HCT116 (cell line): Measurements from ENCODE around the gene ANO9. TPM values are rescaled to one million over a fixed set of nuclear protein-coding genes. Genes with fewer than 3 reads are reported as not detected.

Experiments used
- ATAC-seq: fragments of 200-7000 bp; cut with Tn5 transposase; 2 replicates; pipeline ENCODE4 v1.9.1; 2020; ENCODE audit warnings: mild to moderate bottlenecking, moderate library complexity
- BruUV-seq: library from RNA; stranded (reverse); fragments of 400-500 nt; replicated peaks from 2 replicates; lab custom pipeline; 2021; lab: Mats Ljungman, UMichigan
- CTCF ChIA-PET: fragments of 300-600 bp; sonication (Branson Sonifier 250); formaldehyde crosslinking; loops from one replicate; lab custom pipeline; 2021; ENCODE audit warnings: antibody characterized with exemption; lab: Charles Lee
- POLR2A ChIA-PET: fragments of 300-600, 350-600 bp; sonication (Branson Sonifier 250); formaldehyde crosslinking; loops from one replicate; lab custom pipeline; 2021; ENCODE audit warnings: antibody characterized with exemption; lab: Charles Lee
- RAD21 ChIA-PET, 2 experiments: fragments of 300-600 bp; sonication (Branson Sonifier 250); formaldehyde crosslinking; loops; one replicate each; lab custom pipeline; 2023; ENCODE audit warnings: low total read pairs in 2 of 2; ENCODE audit not compliant: uncharacterized antibody in 2 of 2, unreplicated experiment in 2 of 2, low non-redundant PET in 1 of 2; lab: Charles Lee
- DNase-seq: peaks from one replicate; pipeline ENCODE4 v3.0.0-alpha.2; 2010; ENCODE audit warnings: low read depth, low spot score
- H2AFZ ChIP-seq: fragments of 200-600 bp; shearing (Covaris generic), sonication (generic); 2 replicates; pipeline ENCODE4 v1.6.1; 2017; ENCODE audit warnings: low read depth, mixed run types, mixed read lengths, antibody characterized with exemption, low read length; ENCODE audit not compliant: poor library complexity, severe bottlenecking
- H3K27ac ChIP-seq: 2 replicates; pipeline ENCODE4 v1.5.1; 2012; ENCODE audit warnings: low read depth, low read length
- H3K27me3 ChIP-seq: fragments of 200-600 bp; sonication (generic); 2 replicates; pipeline ENCODE4 v1.6.1; 2016; ENCODE audit warnings: mixed run types, low read length, mixed read lengths; ENCODE audit not compliant: insufficient read depth
- H3K36me3 ChIP-seq, 2 experiments: fragments of 200-500 bp in 1 of 2; fragments of 200-600 bp in 1 of 2; sonication (Bioruptor generic) in 1 of 2; sonication (generic) in 1 of 2; 2 replicates each; pipeline versions ENCODE4 v1.5.1 to v1.6.1; 2014 to 2016; ENCODE audit warnings: low read length in 2 of 2, inconsistent platforms in 1 of 2, mixed read lengths in 1 of 2, mixed run types in 1 of 2; ENCODE audit not compliant: insufficient read depth in 2 of 2, control insufficient read depth in 1 of 2
- H3K4me1 ChIP-seq, 2 experiments: fragments of 200-600 bp in 1 of 2; sonication (generic) in 1 of 2; 2 replicates each; pipeline versions ENCODE4 v1.5.1 to v1.6.1; 2012 to 2017; ENCODE audit warnings: low read length in 2 of 2, inconsistent platforms in 1 of 2, mild to moderate bottlenecking in 1 of 2, mixed read lengths in 1 of 2, mixed run types in 1 of 2, moderate library complexity in 1 of 2; ENCODE audit not compliant: insufficient read depth in 2 of 2, control insufficient read depth in 1 of 2
- H3K4me2 ChIP-seq: fragments of 200-600 bp; sonication (generic); 2 replicates; pipeline ENCODE4 v1.6.1; 2017; ENCODE audit warnings: mixed run types, low read length, mixed read lengths
- H3K4me3 ChIP-seq, 2 experiments: fragments of 200-600 bp in 1 of 2; sonication (generic) in 1 of 2; replicated peaks in 1 of 2; 2 replicates each; pipeline ENCODE4 v1.5.1; 2011 to 2016; ENCODE audit warnings: low read length in 2 of 2, control low read depth in 1 of 2, low read depth in 1 of 2, mild to moderate bottlenecking in 1 of 2, mixed read lengths in 1 of 2, mixed run types in 1 of 2
- H3K79me2 ChIP-seq: fragments of 200-600 bp; sonication (generic); 2 replicates; pipeline ENCODE4 v1.6.1; 2017; ENCODE audit warnings: mild to moderate bottlenecking, mixed run types, low read length, moderate library complexity, mixed read lengths; ENCODE audit not compliant: insufficient read depth
- H3K9ac ChIP-seq: fragments of 200-600 bp; sonication (generic); 2 replicates; pipeline ENCODE4 v1.6.1; 2016; ENCODE audit warnings: low read length, mixed read lengths
- H3K9me2 ChIP-seq: fragments of 200-600 bp; sonication (generic), shearing (Covaris generic); 2 replicates; pipeline ENCODE4 v1.6.1; 2017; ENCODE audit warnings: mixed run types, mild to moderate bottlenecking, moderate library complexity; ENCODE audit not compliant: insufficient read depth
- H3K9me3 ChIP-seq, 2 experiments: fragments of 200-500 bp in 1 of 2; fragments of 200-600 bp in 1 of 2; sonication (Bioruptor generic) in 1 of 2; sonication (generic) in 1 of 2; 2 replicates each; pipeline ENCODE4 v1.6.1; 2014 to 2017; ENCODE audit warnings: low read length in 2 of 2, mixed read lengths in 2 of 2, inconsistent platforms in 1 of 2, low read depth in 1 of 2, mild to moderate bottlenecking in 1 of 2, mixed run types in 1 of 2, moderate library complexity in 1 of 2; ENCODE audit not compliant: control insufficient read depth in 1 of 2, insufficient read depth in 1 of 2
- H4K20me1 ChIP-seq: fragments of 200-600 bp; sonication (generic), shearing (Covaris generic); 2 replicates; pipeline ENCODE4 v1.6.1; 2017; ENCODE audit warnings: mixed run types, mild to moderate bottlenecking, moderate library complexity; ENCODE audit not compliant: insufficient read depth
- CBX3 ChIP-seq: IDR thresholded peaks from 2 replicates; pipeline ENCODE4 v1.6.1; 2012; ENCODE audit warnings: low read depth
- EGR1 ChIP-seq: IDR thresholded peaks from 2 replicates; pipeline ENCODE4 v1.6.1; 2012; ENCODE audit warnings: low read depth
- ELF1 ChIP-seq: IDR thresholded peaks from 2 replicates; pipeline ENCODE4 v1.6.1; 2012; ENCODE audit warnings: low read depth, borderline replicate concordance
- EZH2 ChIP-seq: fragments of 200-600 bp; sonication (generic); IDR thresholded peaks from 2 replicates; pipeline ENCODE4 v1.6.1; 2017; ENCODE audit warnings: antibody characterized with exemption, mixed run types
- EZH2phosphoT487 ChIP-seq: fragments of 200-600 bp; IDR thresholded peaks from 2 replicates; pipeline ENCODE4 v1.6.1; 2018; ENCODE audit warnings: antibody characterized with exemption, borderline replicate concordance
- POLR2A ChIP-seq: IDR thresholded peaks from 2 replicates; pipeline ENCODE4 v1.7.0; 2011; ENCODE audit warnings: borderline replicate concordance; ENCODE audit not compliant: insufficient read depth, insufficient read length; ENCODE audit errors: extremely low read depth
- RAD21 ChIP-seq: IDR thresholded peaks from 2 replicates; pipeline ENCODE4 v1.6.1; 2012; ENCODE audit warnings: low read depth, mild to moderate bottlenecking
- SIN3A ChIP-seq: IDR thresholded peaks from 2 replicates; pipeline ENCODE4 v1.6.1; 2012; ENCODE audit warnings: low read depth
- SP1 ChIP-seq: IDR thresholded peaks from 2 replicates; pipeline ENCODE4 v1.6.1; 2012; ENCODE audit warnings: low read depth
- SRF ChIP-seq: IDR thresholded peaks from 2 replicates; pipeline ENCODE4 v1.6.1; 2012; ENCODE audit warnings: low read depth
- YY1 ChIP-seq: IDR thresholded peaks from 2 replicates; pipeline ENCODE4 v1.6.1; 2011; ENCODE audit warnings: low read length, low read depth, moderate library complexity, mild to moderate bottlenecking; ENCODE audit not compliant: insufficient replicate concordance; ENCODE audit errors: extremely low read depth
- ZFX ChIP-seq: fragments of 450-650 bp; IDR thresholded peaks from 2 replicates; pipeline ENCODE4 v1.6.1; 2017
- ZNF274 ChIP-seq: fragments of 200-500 bp; sonication (Bioruptor generic); IDR thresholded peaks from 2 replicates; pipeline ENCODE4 v1.6.1; 2014; ENCODE audit warnings: mild to moderate bottlenecking, low read depth, low read length, inconsistent platforms
- intact Hi-C: fragments of 100-400 bp; cut with micrococcal nuclease; formaldehyde crosslinking; loops from 2 replicates; pipeline ENCODE4 v1.10.0; 2022
- total RNA-seq: library from RNA; stranded (reverse); gene quantifications from one replicate; pipeline ENCODE4 v1.2.1, GENCODE V29; 2021; ENCODE audit not compliant: unreplicated experiment
- TF ChIP-seq, protein P1 (sequence below): IDR thresholded peaks from 2 replicates; pipeline ENCODE4 v1.6.1; 2012; ENCODE audit warnings: low read depth
- TF ChIP-seq, protein P2 (sequence below): IDR thresholded peaks from 2 replicates; pipeline ENCODE4 v1.6.1; 2012
- TF ChIP-seq, protein P3 (sequence below), 3 experiments: fragments of 200-600 bp in 1 of 3; sonication (generic) in 1 of 3; IDR thresholded peaks in 2 of 3; conservative IDR thresholded peaks in 1 of 3; 2 replicates each; pipeline ENCODE4 v1.5.1; 2012 to 2017; ENCODE audit warnings: low read depth in 2 of 3, low read length in 2 of 3, antibody characterized with exemption in 1 of 3, borderline replicate concordance in 1 of 3, control low read depth in 1 of 3, mild to moderate bottlenecking in 1 of 3, mixed read lengths in 1 of 3, mixed run types in 1 of 3, moderate library complexity in 1 of 3; ENCODE audit not compliant: insufficient read depth in 1 of 3
- TF ChIP-seq, protein P4 (sequence below): IDR thresholded peaks from 2 replicates; pipeline ENCODE4 v1.6.1; 2012

Gene ANO9
- total RNA-seq, 1 experiment from 2014 or later: 70.3 TPM

DNA sequence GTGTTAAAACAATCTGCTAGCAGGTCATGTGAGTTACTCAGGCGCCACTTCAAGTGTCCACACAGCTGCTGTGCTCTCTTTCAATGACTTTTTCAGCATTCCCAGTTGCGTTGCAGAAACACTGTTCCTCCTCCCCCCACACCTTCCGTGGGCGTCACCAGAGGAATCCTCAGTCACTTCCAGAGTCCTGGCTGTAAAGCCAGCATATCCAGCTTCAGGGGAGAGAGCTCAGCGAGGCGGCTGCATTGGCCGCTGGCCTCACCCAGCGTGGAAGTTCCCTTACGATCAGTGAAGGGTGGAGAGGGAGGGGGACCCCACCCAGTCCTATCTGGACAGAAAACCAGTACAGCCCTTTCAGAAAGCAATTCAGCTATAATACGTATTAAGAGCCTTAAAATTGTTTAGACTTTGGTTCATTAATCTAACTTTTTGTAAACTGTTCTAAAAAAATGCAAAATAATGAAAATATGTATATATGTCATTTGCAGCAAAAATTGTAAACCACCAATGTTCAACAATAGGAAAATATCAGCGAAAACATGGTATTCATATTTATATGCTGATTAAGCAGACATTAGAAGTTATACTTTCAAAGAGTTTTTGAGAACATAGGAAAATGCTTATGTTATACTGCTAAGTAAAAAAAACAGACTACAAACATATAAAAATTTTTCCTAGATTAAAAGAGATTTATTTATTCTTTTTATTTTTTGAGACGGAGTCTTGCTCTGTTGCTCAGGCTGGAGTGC, 2.8 kb upstream of the ANO9 start:
- Histone ChIP-seq H3K4me3 (no peak overlapping the region), H3K27ac (no peak overlapping the region), H3K27me3 (no peaks in the 10 kb centered on the region), H3K9me2 (no peaks in the 10 kb centered on the region), H3K79me2 (peaks cover 12% of the 10 kb centered on the region; the same call in 1 of the 2 replicates), H3K9ac (peak overlapping the region; percentile 16; the same call in 1 of the 2 replicates), H3K4me1 (peaks cover 26 to 50% of the 10 kb centered on the region in 2 experiments), H3K36me3 (no peaks in the 10 kb centered on the region), H4K20me1 (no peaks in the 10 kb centered on the region), H3K9me3 (no peaks in the 10 kb centered on the region), H3K4me2 (peak overlapping the region; percentile 53), H2AFZ (no peak overlapping the region)
- ChIA-PET RAD21 (no interaction called here), POLR2A (interaction anchor here (1.8 kb wide), 1 partner anchor 38 kb away, joined by 4 read pairs; no protein-coding TSS in a partner anchor), CTCF (no interaction called here)
- intact Hi-C loops: loop anchor here (5.0 kb wide), 2 partner anchors 37 to 63 kb away; partner anchors contain the start of gene RNH1
- BruUV-seq: no TSS peak
- DNase-seq (no peak), ATAC-seq (no peak)
- TF ChIP-seq POLR2A (no peak), RAD21 (no peak), EZH2 (no peak), ZFX (no peak), SRF (no peak), ELF1 (no peak), SIN3A (no peak), EGR1 (no peak), YY1 (no peak), EZH2phosphoT487 (no peak), SP1 (no peak), ZNF274 (no peak), CBX3 (no peak)
- TF ChIP-seq, protein P1, sequence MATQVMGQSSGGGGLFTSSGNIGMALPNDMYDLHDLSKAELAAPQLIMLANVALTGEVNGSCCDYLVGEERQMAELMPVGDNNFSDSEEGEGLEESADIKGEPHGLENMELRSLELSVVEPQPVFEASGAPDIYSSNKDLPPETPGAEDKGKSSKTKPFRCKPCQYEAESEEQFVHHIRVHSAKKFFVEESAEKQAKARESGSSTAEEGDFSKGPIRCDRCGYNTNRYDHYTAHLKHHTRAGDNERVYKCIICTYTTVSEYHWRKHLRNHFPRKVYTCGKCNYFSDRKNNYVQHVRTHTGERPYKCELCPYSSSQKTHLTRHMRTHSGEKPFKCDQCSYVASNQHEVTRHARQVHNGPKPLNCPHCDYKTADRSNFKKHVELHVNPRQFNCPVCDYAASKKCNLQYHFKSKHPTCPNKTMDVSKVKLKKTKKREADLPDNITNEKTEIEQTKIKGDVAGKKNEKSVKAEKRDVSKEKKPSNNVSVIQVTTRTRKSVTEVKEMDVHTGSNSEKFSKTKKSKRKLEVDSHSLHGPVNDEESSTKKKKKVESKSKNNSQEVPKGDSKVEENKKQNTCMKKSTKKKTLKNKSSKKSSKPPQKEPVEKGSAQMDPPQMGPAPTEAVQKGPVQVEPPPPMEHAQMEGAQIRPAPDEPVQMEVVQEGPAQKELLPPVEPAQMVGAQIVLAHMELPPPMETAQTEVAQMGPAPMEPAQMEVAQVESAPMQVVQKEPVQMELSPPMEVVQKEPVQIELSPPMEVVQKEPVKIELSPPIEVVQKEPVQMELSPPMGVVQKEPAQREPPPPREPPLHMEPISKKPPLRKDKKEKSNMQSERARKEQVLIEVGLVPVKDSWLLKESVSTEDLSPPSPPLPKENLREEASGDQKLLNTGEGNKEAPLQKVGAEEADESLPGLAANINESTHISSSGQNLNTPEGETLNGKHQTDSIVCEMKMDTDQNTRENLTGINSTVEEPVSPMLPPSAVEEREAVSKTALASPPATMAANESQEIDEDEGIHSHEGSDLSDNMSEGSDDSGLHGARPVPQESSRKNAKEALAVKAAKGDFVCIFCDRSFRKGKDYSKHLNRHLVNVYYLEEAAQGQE: no peak
- TF ChIP-seq, protein P2, sequence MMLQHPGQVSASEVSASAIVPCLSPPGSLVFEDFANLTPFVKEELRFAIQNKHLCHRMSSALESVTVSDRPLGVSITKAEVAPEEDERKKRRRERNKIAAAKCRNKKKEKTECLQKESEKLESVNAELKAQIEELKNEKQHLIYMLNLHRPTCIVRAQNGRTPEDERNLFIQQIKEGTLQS: no peak
- TF ChIP-seq, protein P3, sequence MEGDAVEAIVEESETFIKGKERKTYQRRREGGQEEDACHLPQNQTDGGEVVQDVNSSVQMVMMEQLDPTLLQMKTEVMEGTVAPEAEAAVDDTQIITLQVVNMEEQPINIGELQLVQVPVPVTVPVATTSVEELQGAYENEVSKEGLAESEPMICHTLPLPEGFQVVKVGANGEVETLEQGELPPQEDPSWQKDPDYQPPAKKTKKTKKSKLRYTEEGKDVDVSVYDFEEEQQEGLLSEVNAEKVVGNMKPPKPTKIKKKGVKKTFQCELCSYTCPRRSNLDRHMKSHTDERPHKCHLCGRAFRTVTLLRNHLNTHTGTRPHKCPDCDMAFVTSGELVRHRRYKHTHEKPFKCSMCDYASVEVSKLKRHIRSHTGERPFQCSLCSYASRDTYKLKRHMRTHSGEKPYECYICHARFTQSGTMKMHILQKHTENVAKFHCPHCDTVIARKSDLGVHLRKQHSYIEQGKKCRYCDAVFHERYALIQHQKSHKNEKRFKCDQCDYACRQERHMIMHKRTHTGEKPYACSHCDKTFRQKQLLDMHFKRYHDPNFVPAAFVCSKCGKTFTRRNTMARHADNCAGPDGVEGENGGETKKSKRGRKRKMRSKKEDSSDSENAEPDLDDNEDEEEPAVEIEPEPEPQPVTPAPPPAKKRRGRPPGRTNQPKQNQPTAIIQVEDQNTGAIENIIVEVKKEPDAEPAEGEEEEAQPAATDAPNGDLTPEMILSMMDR (IDR thresholded peaks at IDR 0.05 in 2 of 3, conservative IDR thresholded peaks at IDR 0.05 in 1 of 3; ENCODE audit: borderline replicate concordance in 1 of 3, insufficient read depth in 1 of 3, low read depth in 2 of 3, low read length in 2 of 3): no peak
- TF ChIP-seq, protein P4, sequence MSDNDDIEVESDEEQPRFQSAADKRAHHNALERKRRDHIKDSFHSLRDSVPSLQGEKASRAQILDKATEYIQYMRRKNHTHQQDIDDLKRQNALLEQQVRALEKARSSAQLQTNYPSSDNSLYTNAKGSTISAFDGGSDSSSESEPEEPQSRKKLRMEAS: no peak
